Large intestine (tissue), 3 donors: ENCODE data around the gene CHST13. TPM values are rescaled to one million over a fixed set of nuclear protein-coding genes. Genes with fewer than 3 reads are reported as not detected.
A peak's percentile ranks its signal among the peaks of the same experiment; 100 is the strongest.

Experiments
- DNase-seq, 2 donors: peaks; one replicate each; pipeline versions ENCODE4 v3.0.0 to v3.0.0-alpha.2; 2013
- H3K27ac ChIP-seq: one replicate; pipeline ENCODE4 v1.5.1; 2013; ENCODE audit warnings: low read length
- H3K27me3 ChIP-seq: 2 replicates; pipeline ENCODE4 v1.6.1; 2013; ENCODE audit warnings: low read length; ENCODE audit not compliant: control insufficient read depth, insufficient read depth
- H3K36me3 ChIP-seq: 2 replicates; pipeline ENCODE4 v1.6.1; 2013; ENCODE audit warnings: low read length; ENCODE audit not compliant: control insufficient read depth, insufficient read depth
- H3K4me1 ChIP-seq: one replicate; pipeline ENCODE4 v1.6.1; 2013; ENCODE audit warnings: low read length; ENCODE audit not compliant: control insufficient read depth, insufficient read depth
- H3K4me3 ChIP-seq: one replicate; pipeline ENCODE4 v1.5.1; 2013; ENCODE audit warnings: low read length
- H3K9me3 ChIP-seq: one replicate; pipeline ENCODE4 v1.6.1; 2013; ENCODE audit warnings: mild to moderate bottlenecking, low read depth, low read length, moderate library complexity; ENCODE audit not compliant: control insufficient read depth
- WGBS: methylation state at CpG from one replicate; pipeline ENCODE4 v1.1.5; 2013; ENCODE audit warnings: low lambda C conversion rate; ENCODE audit not compliant: insufficient coverage; 5-methylcytosine and 5-hydroxymethylcytosine counted together
- polyA plus RNA-seq: library from polyadenylated mRNA; unstranded; fragments of 120-200 nt; gene quantifications from one replicate; pipeline ENCODE4 v1.2.1, GENCODE V29; 2013

CHST13 gene
- polyA plus RNA-seq, 1 donor = 57.2 TPM

GRCh38 chr3:126525853-126526667 lies 2.1 kb downstream of the CHST13 start:
- WGBS = no CpG with 5 or more reads among the region's 8 CpGs
- no peak for DNase-seq
- H3K9me3 ChIP-seq = no peaks in the 10 kb centered on the region
- H3K4me3 ChIP-seq = peak overlapping the region; percentile 59
- H3K4me1 ChIP-seq = peaks cover 67% of the 10 kb centered on the region
- H3K27me3 ChIP-seq = peaks cover 6% of the 10 kb centered on the region
- H3K36me3 ChIP-seq = peaks cover 10% of the 10 kb centered on the region
- peak overlapping the region; percentile 91 for H3K27ac ChIP-seq

- H3K36me3 ChIP-seq = peaks cover 10% of the 10 kb centered on the region
- no peak for DNase-seq
- WGBS = no CpG with 5 or more reads among the region's 7 CpGs
- H3K4me1 ChIP-seq = peaks cover 68% of the 10 kb centered on the region
- peaks cover 6% of the 10 kb centered on the region for H3K27me3 ChIP-seq
- peak overlapping the region; percentile 96 for H3K27ac ChIP-seq
- H3K4me3 ChIP-seq = no peak overlapping the region
- no peaks in the 10 kb centered on the region for H3K9me3 ChIP-seq
Observed at GRCh38 chr3:126526668-126527005, 2.7 kb downstream of the CHST13 start.

- Histone ChIP-seq H3K36me3 (peaks cover 10% of the 10 kb centered on the region), H3K4me3 (no peak overlapping the region), H3K9me3 (no peaks in the 10 kb centered on the region), H3K27me3 (peaks cover 6% of the 10 kb centered on the region), H3K27ac (peak overlapping the region; percentile 96), H3K4me1 (peaks cover 68% of the 10 kb centered on the region)
- no CpG with 5 or more reads among the region's 7 CpGs for WGBS
- DNase-seq = no peak
Observed at GRCh38 chr3:126527006-126527405, 3.1 kb downstream of the CHST13 start.

GRCh38 chr3:126527455-126528211 lies 3.7 kb downstream of the CHST13 start:
- Histone ChIP-seq H3K36me3 (peaks cover 10% of the 10 kb centered on the region), H3K27me3 (peaks cover 6% of the 10 kb centered on the region), H3K27ac (peak overlapping the region; percentile 96), H3K4me3 (no peak overlapping the region), H3K4me1 (peaks cover 66% of the 10 kb centered on the region), H3K9me3 (no peaks in the 10 kb centered on the region)
- WGBS = no CpG with 5 or more reads among the region's 6 CpGs
- peak in 1 of 2 donors; percentile 11 for DNase-seq

- no peaks in the 10 kb centered on the region for H3K9me3 ChIP-seq
- H3K4me1 ChIP-seq = peaks cover 59% of the 10 kb centered on the region
- WGBS = 20% methylated on average over 1 of the region's 5 CpGs
- no peak overlapping the region for H3K4me3 ChIP-seq
- peak overlapping the region; percentile 96 for H3K27ac ChIP-seq
- H3K27me3 ChIP-seq = peaks cover 5% of the 10 kb centered on the region
- no peak for DNase-seq
- H3K36me3 ChIP-seq = peaks cover 10% of the 10 kb centered on the region
Observed at GRCh38 chr3:126528419-126528799, 4.5 kb downstream of the CHST13 start.

GRCh38 chr3:126528800-126529541 lies 5.0 kb downstream of the CHST13 start:
- Histone ChIP-seq H3K27me3 (no peaks in the 10 kb centered on the region), H3K9me3 (no peaks in the 10 kb centered on the region), H3K4me3 (no peak overlapping the region), H3K27ac (peak overlapping the region; percentile 96), H3K4me1 (peaks cover 57% of the 10 kb centered on the region), H3K36me3 (peaks cover 10% of the 10 kb centered on the region)
- peak; percentile 92 to 95 for DNase-seq
- no CpG with 5 or more reads among the region's 14 CpGs for WGBS

- no peak overlapping the region for H3K4me3 ChIP-seq
- no peaks in the 10 kb centered on the region for H3K27me3 ChIP-seq
- peaks cover 57% of the 10 kb centered on the region for H3K4me1 ChIP-seq
- H3K9me3 ChIP-seq = no peaks in the 10 kb centered on the region
- peaks cover 10% of the 10 kb centered on the region for H3K36me3 ChIP-seq
- WGBS = 50% methylated on average over 2 of the region's 7 CpGs
- DNase-seq = no peak
- H3K27ac ChIP-seq = peak overlapping the region; percentile 96
Observed at GRCh38 chr3:126529585-126530170, 5.7 kb downstream of the CHST13 start.

GRCh38 chr3:126530171-126531050 lies 6.5 kb downstream of the CHST13 start:
- no CpG with 5 or more reads among the region's 18 CpGs for WGBS
- peak in 1 of 2 donors; percentile 44 for DNase-seq

GRCh38 chr3:126531051-126531330 lies 7.0 kb downstream of the CHST13 start:
- Histone ChIP-seq H3K4me1 (peaks cover 50% of the 10 kb centered on the region), H3K27ac (no peak overlapping the region), H3K36me3 (peaks cover 16% of the 10 kb centered on the region), H3K4me3 (no peak overlapping the region), H3K27me3 (no peaks in the 10 kb centered on the region), H3K9me3 (no peaks in the 10 kb centered on the region)
- WGBS = no CpG with 5 or more reads among the region's 6 CpGs
- no peak for DNase-seq

More at GRCh38 chr3:126530171-126531050, 6.5 kb downstream of the CHST13 start:
- H3K36me3 ChIP-seq = peaks cover 12% of the 10 kb centered on the region
- peaks cover 55% of the 10 kb centered on the region for H3K4me1 ChIP-seq
- peak overlapping the region; percentile 96 for H3K27ac ChIP-seq
- no peaks in the 10 kb centered on the region for H3K27me3 ChIP-seq
- no peak overlapping the region for H3K4me3 ChIP-seq
- H3K9me3 ChIP-seq = no peaks in the 10 kb centered on the region
